ENCODE measurements around the gene CADM2. TPM values are rescaled to one million over a fixed set of nuclear protein-coding genes. Genes with fewer than 3 reads are reported as not detected.

CADM2 gene
- total and polyA plus RNA-seq, 2 experiments from 2014 or later = 13.3 to 47.5 TPM

- peaks cover 23% of the 10 kb centered on the region for H3K4me1 ChIP-seq (ENCODE audit: insufficient read depth)
- peak; percentile 22; the same call in 1 of the 2 replicates for TF ChIP-seq NANOG (IDR thresholded peaks at IDR 0.05; ENCODE audit: borderline replicate concordance)
- TF ChIP-seq ZNF462 (CRISPR knock-in tag; IDR thresholded peaks at IDR 0.05) = no peak
- Mint-ChIP-seq H3K27ac (peak overlapping the region; percentile 19; the same call in 1 of the 2 replicates), H3K4me3 (no peak overlapping the region), H3K9me3 (no peaks in the 10 kb centered on the region), H3K36me3 (ENCODE audit: low read depth) (no peaks in the 10 kb centered on the region), H3K4me1 (peaks cover 13% of the 10 kb centered on the region), H3K27me3 (ENCODE audit: insufficient read depth, low read depth, poor library complexity) (no peaks in the 10 kb centered on the region)
- H3K9me2 ChIP-seq (ENCODE audit: insufficient read depth) = no peaks in the 10 kb centered on the region
- DNase-seq (ENCODE audit: low spot score) (peak; percentile 32), ATAC-seq (peak; percentile 40)
- H3K36me3 ChIP-seq (ENCODE audit: insufficient read depth) = no peaks in the 10 kb centered on the region
- H3K4me3 ChIP-seq = no peak overlapping the region
- H4K20me1 ChIP-seq (replicated peaks; ENCODE audit: insufficient read depth) = no peaks in the 10 kb centered on the region
- H3K4me2 ChIP-seq = 0 out of 2 replicates have a peak overlapping the region, but pooled peaks have one; percentile 12
- no peaks in the 10 kb centered on the region for H3K79me2 ChIP-seq (replicated peaks; ENCODE audit: insufficient read depth)
- H3K27ac ChIP-seq (ENCODE audit: low read depth) = no peak overlapping the region; the same call in 1 of the 2 replicates
- H3F3A ChIP-seq (replicated peaks; ENCODE audit: low read depth) = no peaks in the 10 kb centered on the region
- no peaks in the 10 kb centered on the region for H3K27me3 ChIP-seq (ENCODE audit: insufficient read depth)
- no peak overlapping the region for H2AFZ ChIP-seq
Observed at GRCh38 chr3:85626662-85627061, 667.9 kb downstream of the CADM2 start.

GRCh38 chr3:85627932-85628331 lies 669.1 kb downstream of the CADM2 start:
- ATAC-seq (no peak), DNase-seq (ENCODE audit: low spot score) (peak; percentile 4)
- no peaks in the 10 kb centered on the region for H3K36me3 Mint-ChIP-seq (ENCODE audit: low read depth)
- H3K27ac Mint-ChIP-seq = no peak overlapping the region
- Histone ChIP-seq H3K36me3 (ENCODE audit: insufficient read depth) (no peaks in the 10 kb centered on the region), H3K4me3 (no peak overlapping the region), H3K9me2 (ENCODE audit: insufficient read depth) (no peaks in the 10 kb centered on the region), H4K20me1 (replicated peaks; ENCODE audit: insufficient read depth) (no peaks in the 10 kb centered on the region), H3F3A (replicated peaks; ENCODE audit: low read depth) (no peaks in the 10 kb centered on the region), H3K27me3 (ENCODE audit: insufficient read depth) (no peaks in the 10 kb centered on the region), H3K4me2 (no peak overlapping the region; the same call in 1 of the 2 replicates), H2AFZ (no peak overlapping the region), H3K27ac (ENCODE audit: low read depth) (peak overlapping the region; percentile 5; the same call in 1 of the 2 replicates), H3K79me2 (replicated peaks; ENCODE audit: insufficient read depth) (no peaks in the 10 kb centered on the region), H3K4me1 (ENCODE audit: insufficient read depth) (peaks cover 23% of the 10 kb centered on the region)
- H3K27me3 Mint-ChIP-seq (ENCODE audit: insufficient read depth, low read depth, poor library complexity) = no peaks in the 10 kb centered on the region
- peaks cover 13% of the 10 kb centered on the region for H3K4me1 Mint-ChIP-seq
- H3K4me3 Mint-ChIP-seq = no peak overlapping the region
- no peaks in the 10 kb centered on the region for H3K9me3 Mint-ChIP-seq
- TF ChIP-seq ETS1 (IDR thresholded peaks at IDR 0.05) = no peak
- no peak for TF ChIP-seq CREB1 (CRISPR knock-in tag; IDR thresholded peaks at IDR 0.05; ENCODE audit: low read depth)
- no peak for TF ChIP-seq ZNF462 (CRISPR knock-in tag; IDR thresholded peaks at IDR 0.05)
